PFSK-1 (cell line): ENCODE measurements around the gene PLA2G2A.

Experiments
- FOXP2 ChIP-seq: optimal IDR thresholded peaks from 2 replicates; pipeline ENCODE3; 2011; ENCODE audit warnings: borderline replicate concordance, control low read depth, inconsistent platforms; ENCODE audit not compliant: insufficient read depth; ENCODE audit errors: extremely low read length, extremely low read depth
- POLR2AphosphoS5 ChIP-seq: IDR thresholded peaks from 2 replicates; pipeline ENCODE4 v1.6.1; 2012; ENCODE audit warnings: low read depth, mild to moderate bottlenecking, control low read depth, low read length, moderate library complexity
- SIN3A ChIP-seq: IDR thresholded peaks from 2 replicates; pipeline ENCODE4 v1.6.1; 2012; ENCODE audit warnings: mild to moderate bottlenecking, low read length, moderate library complexity, borderline replicate concordance; ENCODE audit not compliant: insufficient read depth
- TAF1 ChIP-seq: IDR thresholded peaks from 2 replicates; pipeline ENCODE4 v1.6.1; 2012; ENCODE audit warnings: low read length, control low read depth, borderline replicate concordance; ENCODE audit not compliant: insufficient read depth
- TF ChIP-seq, protein P1 (sequence below), 2 experiments: IDR thresholded peaks; 2 replicates each; pipeline versions ENCODE4 v1.6.1 to v1.8.0; 2011 to 2012; ENCODE audit warnings: low read depth in 2 of 2, low read length in 2 of 2, control low read depth in 1 of 2, inconsistent platforms in 1 of 2, mild to moderate bottlenecking in 1 of 2, moderate library complexity in 1 of 2; ENCODE audit not compliant: insufficient read depth in 1 of 2

Gene PLA2G2A

GRCh38 chr1:19969898-19970660 lies 9.3 kb downstream of the PLA2G2A start:
- no peak for TF ChIP-seq TAF1
- no peak for TF ChIP-seq SIN3A
- no peak for TF ChIP-seq FOXP2
- TF ChIP-seq POLR2AphosphoS5, result no peak
- TF ChIP-seq, protein P1, sequence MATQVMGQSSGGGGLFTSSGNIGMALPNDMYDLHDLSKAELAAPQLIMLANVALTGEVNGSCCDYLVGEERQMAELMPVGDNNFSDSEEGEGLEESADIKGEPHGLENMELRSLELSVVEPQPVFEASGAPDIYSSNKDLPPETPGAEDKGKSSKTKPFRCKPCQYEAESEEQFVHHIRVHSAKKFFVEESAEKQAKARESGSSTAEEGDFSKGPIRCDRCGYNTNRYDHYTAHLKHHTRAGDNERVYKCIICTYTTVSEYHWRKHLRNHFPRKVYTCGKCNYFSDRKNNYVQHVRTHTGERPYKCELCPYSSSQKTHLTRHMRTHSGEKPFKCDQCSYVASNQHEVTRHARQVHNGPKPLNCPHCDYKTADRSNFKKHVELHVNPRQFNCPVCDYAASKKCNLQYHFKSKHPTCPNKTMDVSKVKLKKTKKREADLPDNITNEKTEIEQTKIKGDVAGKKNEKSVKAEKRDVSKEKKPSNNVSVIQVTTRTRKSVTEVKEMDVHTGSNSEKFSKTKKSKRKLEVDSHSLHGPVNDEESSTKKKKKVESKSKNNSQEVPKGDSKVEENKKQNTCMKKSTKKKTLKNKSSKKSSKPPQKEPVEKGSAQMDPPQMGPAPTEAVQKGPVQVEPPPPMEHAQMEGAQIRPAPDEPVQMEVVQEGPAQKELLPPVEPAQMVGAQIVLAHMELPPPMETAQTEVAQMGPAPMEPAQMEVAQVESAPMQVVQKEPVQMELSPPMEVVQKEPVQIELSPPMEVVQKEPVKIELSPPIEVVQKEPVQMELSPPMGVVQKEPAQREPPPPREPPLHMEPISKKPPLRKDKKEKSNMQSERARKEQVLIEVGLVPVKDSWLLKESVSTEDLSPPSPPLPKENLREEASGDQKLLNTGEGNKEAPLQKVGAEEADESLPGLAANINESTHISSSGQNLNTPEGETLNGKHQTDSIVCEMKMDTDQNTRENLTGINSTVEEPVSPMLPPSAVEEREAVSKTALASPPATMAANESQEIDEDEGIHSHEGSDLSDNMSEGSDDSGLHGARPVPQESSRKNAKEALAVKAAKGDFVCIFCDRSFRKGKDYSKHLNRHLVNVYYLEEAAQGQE (IDR thresholded peaks at IDR 0.05; ENCODE audit: insufficient read depth in 1 of 2, low read depth in 2 of 2, low read length in 2 of 2), result no peak

- TF ChIP-seq SIN3A (no peak), FOXP2 (no peak), TAF1 (no peak), POLR2AphosphoS5 (no peak)
- TF ChIP-seq, protein P1 (IDR thresholded peaks at IDR 0.05; ENCODE audit: insufficient read depth in 1 of 2, low read depth in 2 of 2, low read length in 2 of 2), result no peak
Observed at GRCh38 chr1:19967808-19968207, 11.6 kb downstream of the PLA2G2A start.

DNA sequence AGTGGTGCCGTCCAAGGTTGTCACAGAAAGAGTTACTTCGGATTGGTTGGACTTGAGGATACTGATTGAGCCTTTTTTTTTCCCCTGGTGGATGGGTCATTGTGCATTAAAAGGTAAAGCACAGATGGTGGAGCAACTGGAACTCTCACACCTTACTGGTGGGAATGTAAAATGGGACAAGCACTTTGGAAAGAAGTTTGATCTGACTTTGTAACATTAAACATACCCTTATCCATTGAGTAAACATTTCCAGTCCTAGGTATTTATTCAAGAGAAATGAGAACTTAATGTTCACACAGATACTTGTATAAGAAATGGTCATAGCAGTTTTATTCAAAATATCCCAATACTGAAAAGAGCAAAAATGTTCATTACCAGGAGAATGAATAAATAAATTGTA lies 14.9 kb downstream of the PLA2G2A start:
- TF ChIP-seq TAF1 (no peak), SIN3A (no peak), FOXP2 (no peak), POLR2AphosphoS5 (no peak)
- TF ChIP-seq, protein P1 (IDR thresholded peaks at IDR 0.05; ENCODE audit: insufficient read depth in 1 of 2, low read depth in 2 of 2, low read length in 2 of 2), result no peak

GRCh38 chr1:19963636-19964035 lies 15.8 kb downstream of the PLA2G2A start:
- no peak for TF ChIP-seq SIN3A
- TF ChIP-seq FOXP2, result no peak
- no peak for TF ChIP-seq POLR2AphosphoS5
- no peak for TF ChIP-seq TAF1
- TF ChIP-seq, protein P1 (IDR thresholded peaks at IDR 0.05; ENCODE audit: insufficient read depth in 1 of 2, low read depth in 2 of 2, low read length in 2 of 2), result no peak

GRCh38 chr1:19960591-19960990 lies 18.8 kb downstream of the PLA2G2A start:
- TF ChIP-seq POLR2AphosphoS5, result no peak
- no peak for TF ChIP-seq TAF1
- TF ChIP-seq, protein P1 (IDR thresholded peaks at IDR 0.05; ENCODE audit: insufficient read depth in 1 of 2, low read depth in 2 of 2, low read length in 2 of 2), result no peak
- no peak for TF ChIP-seq SIN3A
- no peak for TF ChIP-seq FOXP2
